AG10803 (cell line): Measurements from ENCODE around the gene AP1B1.
A peak's percentile ranks its signal among the peaks of the same experiment; 100 is the strongest.

Experiments
- DNase-seq: peaks from one replicate; pipeline ENCODE4 v3.0.0; 2010; ENCODE audit warnings: low read depth
- H3K4me3 ChIP-seq: 2 replicates; pipeline ENCODE4 v1.5.1; 2011; ENCODE audit warnings: mild to moderate bottlenecking, low read length, control low read depth
- TF ChIP-seq, protein P1 (sequence below): conservative IDR thresholded peaks from 2 replicates; pipeline ENCODE4 v1.5.1; 2011; ENCODE audit warnings: mild to moderate bottlenecking, low read length, control low read depth, inconsistent platforms

AP1B1 gene

DNA sequence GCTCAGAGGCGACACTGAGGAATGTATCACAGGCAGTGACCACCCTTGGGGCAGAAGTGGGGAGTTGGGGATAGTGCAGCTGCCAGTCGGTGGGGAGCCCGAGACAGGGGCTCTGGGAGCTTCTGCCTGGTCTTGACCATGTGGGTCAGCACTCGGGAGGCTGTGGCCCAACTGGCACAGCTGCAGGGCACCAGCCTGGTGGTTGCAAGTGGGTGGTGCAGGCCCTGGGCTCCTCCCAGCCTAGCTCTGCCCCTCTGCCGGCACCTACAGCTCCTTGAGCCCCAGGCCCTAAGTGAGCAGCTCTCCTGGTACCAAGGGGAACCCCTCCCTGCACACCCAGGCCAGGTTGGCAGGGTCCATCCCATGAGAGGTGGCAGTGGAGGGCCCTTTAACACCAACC, 60.3 kb downstream of the AP1B1 start:
- TF ChIP-seq, protein P1, sequence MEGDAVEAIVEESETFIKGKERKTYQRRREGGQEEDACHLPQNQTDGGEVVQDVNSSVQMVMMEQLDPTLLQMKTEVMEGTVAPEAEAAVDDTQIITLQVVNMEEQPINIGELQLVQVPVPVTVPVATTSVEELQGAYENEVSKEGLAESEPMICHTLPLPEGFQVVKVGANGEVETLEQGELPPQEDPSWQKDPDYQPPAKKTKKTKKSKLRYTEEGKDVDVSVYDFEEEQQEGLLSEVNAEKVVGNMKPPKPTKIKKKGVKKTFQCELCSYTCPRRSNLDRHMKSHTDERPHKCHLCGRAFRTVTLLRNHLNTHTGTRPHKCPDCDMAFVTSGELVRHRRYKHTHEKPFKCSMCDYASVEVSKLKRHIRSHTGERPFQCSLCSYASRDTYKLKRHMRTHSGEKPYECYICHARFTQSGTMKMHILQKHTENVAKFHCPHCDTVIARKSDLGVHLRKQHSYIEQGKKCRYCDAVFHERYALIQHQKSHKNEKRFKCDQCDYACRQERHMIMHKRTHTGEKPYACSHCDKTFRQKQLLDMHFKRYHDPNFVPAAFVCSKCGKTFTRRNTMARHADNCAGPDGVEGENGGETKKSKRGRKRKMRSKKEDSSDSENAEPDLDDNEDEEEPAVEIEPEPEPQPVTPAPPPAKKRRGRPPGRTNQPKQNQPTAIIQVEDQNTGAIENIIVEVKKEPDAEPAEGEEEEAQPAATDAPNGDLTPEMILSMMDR: no peak; the same call in 1 of the 2 replicates

DNA sequence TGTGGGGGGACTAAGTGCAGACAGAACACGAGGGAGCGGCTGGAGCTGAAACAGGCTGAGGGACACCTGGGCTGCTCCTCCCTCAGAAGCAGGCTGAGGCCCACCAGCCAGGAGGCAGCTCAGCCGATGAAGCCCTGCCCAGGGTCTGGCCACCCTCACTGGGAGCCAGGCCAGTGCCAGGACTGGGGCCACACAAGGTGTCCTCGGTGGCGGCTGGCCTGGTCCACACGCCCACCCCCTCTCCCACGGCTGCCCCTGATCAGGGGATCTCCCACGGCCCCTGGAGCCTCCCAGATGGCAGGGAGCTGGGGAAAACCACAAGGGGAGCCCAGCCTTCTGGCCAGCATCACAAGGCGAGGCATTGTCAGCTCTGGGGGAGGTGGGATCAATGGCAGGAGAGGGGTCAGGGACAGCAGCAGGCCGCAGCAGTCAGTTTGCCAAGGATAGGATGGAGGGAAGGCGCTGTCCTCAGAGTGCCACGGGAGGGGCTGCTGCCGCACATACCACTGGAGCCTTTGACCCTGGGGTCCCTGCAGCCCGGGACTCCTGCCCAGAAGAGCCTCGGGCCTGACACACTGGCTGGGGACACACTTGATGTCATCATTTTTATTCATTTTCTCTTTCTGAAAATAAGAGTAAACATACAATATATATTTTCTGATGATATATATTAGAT, 61.1 kb downstream of the AP1B1 start:
- DNase-seq: no peak

More for the DNA sequence above, 60.3 kb downstream of the AP1B1 start:
- H3K4me3 ChIP-seq: no peak overlapping the region
- DNase-seq: no peak

DNA sequence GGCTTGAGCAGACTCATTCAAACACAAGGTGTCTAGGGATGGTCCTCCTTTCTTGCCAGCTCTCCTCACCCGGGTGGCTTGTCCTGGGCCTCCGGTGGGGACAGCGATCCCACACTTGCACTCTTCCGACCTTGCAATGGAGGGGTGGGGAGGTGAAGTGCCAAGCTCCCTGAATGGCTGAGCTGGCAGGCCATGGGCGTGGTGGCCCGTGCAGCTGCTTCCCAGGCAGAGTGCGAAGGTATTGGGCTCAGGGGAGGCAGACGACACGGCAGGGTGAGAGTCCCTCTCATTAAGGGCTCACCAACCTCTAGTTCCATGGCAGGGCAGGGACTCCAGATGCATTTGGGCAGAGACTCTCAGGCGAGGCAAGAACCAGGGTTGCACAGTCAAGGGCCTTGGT, 61.9 kb downstream of the AP1B1 start:
- TF ChIP-seq, protein P1: no peak
- DNase-seq: no peak
- H3K4me3 ChIP-seq: no peak overlapping the region

More for the DNA sequence above, 61.1 kb downstream of the AP1B1 start:
- TF ChIP-seq, protein P1: no peak
- no peak overlapping the region for H3K4me3 ChIP-seq

DNA sequence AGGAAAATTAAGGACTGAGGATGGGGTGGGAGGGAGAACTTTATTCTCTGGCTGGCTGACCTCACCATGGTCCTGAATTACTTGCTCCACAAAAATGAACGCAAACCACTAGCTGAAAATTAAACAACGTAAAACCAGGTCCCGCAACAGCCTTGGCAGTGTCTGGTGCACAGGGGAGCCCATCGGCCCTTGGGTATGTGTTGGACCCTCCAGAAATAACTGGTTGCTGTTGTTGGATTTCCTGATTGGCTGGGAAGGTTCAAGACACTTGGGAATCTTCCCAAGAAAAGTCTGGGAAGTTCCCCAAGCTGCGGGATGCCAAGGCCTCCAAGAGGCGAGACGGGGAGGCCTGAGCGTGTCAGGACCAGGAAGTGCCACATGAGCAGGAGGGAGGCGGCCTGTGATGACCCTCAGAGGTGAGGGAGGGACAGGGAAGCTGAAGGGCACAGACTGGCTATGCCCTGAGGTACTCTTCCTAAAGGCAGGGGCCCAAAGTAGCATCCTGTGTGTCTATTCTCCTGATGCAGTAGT, 62.5 kb downstream of the AP1B1 start:
- TF ChIP-seq, protein P1: no peak
- no peak for DNase-seq
- no peak overlapping the region for H3K4me3 ChIP-seq

DNA sequence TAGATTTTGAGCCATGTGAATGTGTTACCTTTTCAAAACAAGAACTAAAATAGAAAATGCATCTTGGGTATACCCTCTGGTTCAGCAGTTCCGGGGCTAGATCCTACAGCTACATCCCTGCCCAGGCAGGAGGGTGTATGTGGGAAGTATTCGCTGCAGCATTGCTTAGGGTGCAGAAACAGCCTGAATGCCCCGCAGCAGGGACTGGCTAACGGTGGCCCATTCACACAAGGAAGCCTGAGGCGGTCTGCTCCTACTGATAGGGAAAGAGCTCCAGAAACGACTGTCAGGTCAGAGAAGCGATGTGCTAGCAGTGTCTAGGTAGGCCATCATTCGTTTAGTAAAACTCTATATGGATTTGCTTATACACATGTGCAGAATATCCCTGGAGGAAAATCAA, 63.0 kb downstream of the AP1B1 start:
- no peak overlapping the region for H3K4me3 ChIP-seq
- TF ChIP-seq, protein P1: no peak

DNA sequence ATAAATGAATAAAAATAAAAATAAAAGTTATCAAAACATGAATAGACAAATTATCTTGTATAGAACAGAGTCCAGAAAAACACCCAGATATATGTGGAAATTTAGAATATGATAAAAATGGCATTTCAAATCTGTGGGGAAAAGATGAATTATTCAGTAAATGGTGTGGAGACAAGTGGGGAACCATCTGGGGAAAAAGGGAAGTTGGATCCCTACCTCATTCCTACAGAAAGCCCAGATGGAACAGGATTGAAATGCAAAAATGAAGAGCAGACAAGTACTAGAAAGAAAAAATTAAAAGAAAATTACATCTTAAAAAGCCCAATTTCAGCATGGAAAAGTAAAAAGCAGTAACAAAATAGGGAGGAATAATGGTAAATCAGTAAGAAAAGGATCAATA, 64.7 kb downstream of the AP1B1 start:
- DNase-seq: no peak
- no peak overlapping the region for H3K4me3 ChIP-seq
- TF ChIP-seq, protein P1: no peak

More for the DNA sequence above, 63.0 kb downstream of the AP1B1 start:
- no peak for DNase-seq

DNA sequence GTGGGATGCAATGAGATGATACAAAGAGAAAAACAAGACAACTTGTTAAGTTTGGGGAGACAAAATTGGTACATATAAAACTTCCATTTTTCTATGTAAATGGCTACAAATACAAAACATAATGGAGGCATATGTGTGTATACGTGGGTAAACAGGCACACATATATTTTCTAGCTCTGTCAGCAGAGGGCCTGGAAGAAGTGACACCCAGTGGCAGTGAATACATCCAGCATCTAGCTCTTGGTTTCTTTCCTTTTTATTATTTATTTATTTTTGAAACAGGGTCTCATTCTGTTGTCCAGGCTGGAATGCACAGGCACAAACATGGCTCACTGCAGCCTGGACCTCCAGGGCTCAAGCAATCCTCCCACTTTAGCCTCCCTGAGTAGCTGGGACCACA, 67.8 kb downstream of the AP1B1 start:
- TF ChIP-seq, protein P1: 0 out of 2 replicates have a peak, but pooled peaks have one; percentile 11
- no peak overlapping the region for H3K4me3 ChIP-seq
- DNase-seq: no peak
